Ovary (tissue), 3 donors: Measurements from ENCODE around the gene UBR1.

Source experiments
- EP300 ChIP-seq: sonication (generic); formaldehyde crosslinking; IDR thresholded peaks from one replicate; pipeline ENCODE4 v1.6.1; 2017; ENCODE audit warnings: antibody characterized with exemption
- POLR2A ChIP-seq: fragments of 450-650 bp; IDR thresholded peaks from one replicate; pipeline ENCODE4 v1.6.1; 2017; ENCODE audit warnings: antibody characterized with exemption, mild to moderate bottlenecking, moderate library complexity
- TF ChIP-seq, protein P1 (sequence below), 3 donors: fragments of 450-650 bp in 2 of 3; fragments of 200-600 bp in 1 of 3; IDR thresholded peaks; one replicate each; pipeline versions ENCODE4 v1.5.1 to v1.8.0; 2016 to 2022; ENCODE audit warnings: antibody characterized with exemption in 3 of 3, mild to moderate bottlenecking in 1 of 3
- donor health status: DM: no; HTN: no; CAD: no.

- TF ChIP-seq POLR2A: no peak
- no peak for TF ChIP-seq EP300
- TF ChIP-seq, protein P1, sequence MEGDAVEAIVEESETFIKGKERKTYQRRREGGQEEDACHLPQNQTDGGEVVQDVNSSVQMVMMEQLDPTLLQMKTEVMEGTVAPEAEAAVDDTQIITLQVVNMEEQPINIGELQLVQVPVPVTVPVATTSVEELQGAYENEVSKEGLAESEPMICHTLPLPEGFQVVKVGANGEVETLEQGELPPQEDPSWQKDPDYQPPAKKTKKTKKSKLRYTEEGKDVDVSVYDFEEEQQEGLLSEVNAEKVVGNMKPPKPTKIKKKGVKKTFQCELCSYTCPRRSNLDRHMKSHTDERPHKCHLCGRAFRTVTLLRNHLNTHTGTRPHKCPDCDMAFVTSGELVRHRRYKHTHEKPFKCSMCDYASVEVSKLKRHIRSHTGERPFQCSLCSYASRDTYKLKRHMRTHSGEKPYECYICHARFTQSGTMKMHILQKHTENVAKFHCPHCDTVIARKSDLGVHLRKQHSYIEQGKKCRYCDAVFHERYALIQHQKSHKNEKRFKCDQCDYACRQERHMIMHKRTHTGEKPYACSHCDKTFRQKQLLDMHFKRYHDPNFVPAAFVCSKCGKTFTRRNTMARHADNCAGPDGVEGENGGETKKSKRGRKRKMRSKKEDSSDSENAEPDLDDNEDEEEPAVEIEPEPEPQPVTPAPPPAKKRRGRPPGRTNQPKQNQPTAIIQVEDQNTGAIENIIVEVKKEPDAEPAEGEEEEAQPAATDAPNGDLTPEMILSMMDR (IDR thresholded peaks at IDR 0.05): no peak
These were observed 23.1 kb upstream of the UBR1 start for GRCh38 chr15:43128980-43129335.
